Measurements from ENCODE around the gene PCDHGA4.

DNA sequence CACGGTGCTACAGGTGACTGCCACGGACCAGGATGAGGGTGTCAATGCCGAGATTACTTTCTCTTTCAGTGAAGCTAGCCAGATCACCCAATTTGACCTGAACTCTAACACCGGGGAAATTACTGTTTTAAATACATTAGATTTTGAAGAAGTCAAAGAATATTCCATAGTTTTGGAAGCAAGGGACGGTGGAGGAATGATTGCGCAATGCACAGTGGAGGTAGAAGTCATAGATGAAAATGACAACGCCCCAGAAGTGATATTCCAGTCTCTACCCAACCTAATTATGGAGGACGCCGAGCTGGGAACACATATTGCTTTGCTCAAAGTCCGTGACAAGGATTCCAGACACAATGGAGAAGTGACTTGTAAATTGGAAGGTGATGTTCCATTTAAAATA is 33.8 kb downstream of the PCDHGA4 start:
- no peak for TF ChIP-seq CHD1 (IDR thresholded peaks at IDR 0.05; ENCODE audit: low read depth, low read length)
- TF ChIP-seq, protein P1, sequence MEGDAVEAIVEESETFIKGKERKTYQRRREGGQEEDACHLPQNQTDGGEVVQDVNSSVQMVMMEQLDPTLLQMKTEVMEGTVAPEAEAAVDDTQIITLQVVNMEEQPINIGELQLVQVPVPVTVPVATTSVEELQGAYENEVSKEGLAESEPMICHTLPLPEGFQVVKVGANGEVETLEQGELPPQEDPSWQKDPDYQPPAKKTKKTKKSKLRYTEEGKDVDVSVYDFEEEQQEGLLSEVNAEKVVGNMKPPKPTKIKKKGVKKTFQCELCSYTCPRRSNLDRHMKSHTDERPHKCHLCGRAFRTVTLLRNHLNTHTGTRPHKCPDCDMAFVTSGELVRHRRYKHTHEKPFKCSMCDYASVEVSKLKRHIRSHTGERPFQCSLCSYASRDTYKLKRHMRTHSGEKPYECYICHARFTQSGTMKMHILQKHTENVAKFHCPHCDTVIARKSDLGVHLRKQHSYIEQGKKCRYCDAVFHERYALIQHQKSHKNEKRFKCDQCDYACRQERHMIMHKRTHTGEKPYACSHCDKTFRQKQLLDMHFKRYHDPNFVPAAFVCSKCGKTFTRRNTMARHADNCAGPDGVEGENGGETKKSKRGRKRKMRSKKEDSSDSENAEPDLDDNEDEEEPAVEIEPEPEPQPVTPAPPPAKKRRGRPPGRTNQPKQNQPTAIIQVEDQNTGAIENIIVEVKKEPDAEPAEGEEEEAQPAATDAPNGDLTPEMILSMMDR (IDR thresholded peaks at IDR 0.05; ENCODE audit: control extremely low read depth in 1 of 3, insufficient read depth in 1 of 3, low read depth in 1 of 3, low read length in 3 of 3): no peak
- no peak for TF ChIP-seq SUZ12 (IDR thresholded peaks at IDR 0.05; ENCODE audit: low read length)
- no peak for TF ChIP-seq EZH2 (IDR thresholded peaks at IDR 0.05; ENCODE audit: low read depth, low read length, severe bottlenecking)
- TF ChIP-seq POLR2A (IDR thresholded peaks at IDR 0.05; ENCODE audit: control extremely low read depth in 1 of 2, low read depth in 2 of 2, low read length in 2 of 2): no peak
- TF ChIP-seq POLR2AphosphoS5 (IDR thresholded peaks at IDR 0.05; ENCODE audit: low read depth, low read length): no peak
- TF ChIP-seq, protein P2, sequence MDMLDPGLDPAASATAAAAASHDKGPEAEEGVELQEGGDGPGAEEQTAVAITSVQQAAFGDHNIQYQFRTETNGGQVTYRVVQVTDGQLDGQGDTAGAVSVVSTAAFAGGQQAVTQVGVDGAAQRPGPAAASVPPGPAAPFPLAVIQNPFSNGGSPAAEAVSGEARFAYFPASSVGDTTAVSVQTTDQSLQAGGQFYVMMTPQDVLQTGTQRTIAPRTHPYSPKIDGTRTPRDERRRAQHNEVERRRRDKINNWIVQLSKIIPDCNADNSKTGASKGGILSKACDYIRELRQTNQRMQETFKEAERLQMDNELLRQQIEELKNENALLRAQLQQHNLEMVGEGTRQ (IDR thresholded peaks at IDR 0.05; ENCODE audit: low read length): no peak
- TF ChIP-seq, protein P3, sequence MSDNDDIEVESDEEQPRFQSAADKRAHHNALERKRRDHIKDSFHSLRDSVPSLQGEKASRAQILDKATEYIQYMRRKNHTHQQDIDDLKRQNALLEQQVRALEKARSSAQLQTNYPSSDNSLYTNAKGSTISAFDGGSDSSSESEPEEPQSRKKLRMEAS (IDR thresholded peaks at IDR 0.05): no peak
- no peak for TF ChIP-seq HDAC2 (IDR thresholded peaks at IDR 0.05; ENCODE audit: borderline replicate concordance in 1 of 2, low read depth in 2 of 2, low read length in 2 of 2)
- no peak for TF ChIP-seq CTBP2 (IDR thresholded peaks at IDR 0.05; ENCODE audit: borderline replicate concordance, insufficient read depth, insufficient read length, low read length)

Measured in H1 (cell line).